ENCODE measurements around the gene CLUH. TPM values are rescaled to one million over a fixed set of nuclear protein-coding genes. Genes with fewer than 3 reads are reported as not detected.

Gene CLUH
- total RNA-seq, 1 donor from 2014 or later, result 53.6 TPM

GRCh38 chr17:2691965-2692780 is 19.4 kb downstream of the CLUH start:
- Histone ChIP-seq H4K20me1 (ENCODE audit: insufficient read depth, low read length) (peaks cover 15% of the 10 kb centered on the region), H3K9ac (ENCODE audit: low read length) (no peak overlapping the region), H3K9me3 (ENCODE audit: insufficient read depth, low read depth, low read length) (no peaks in the 10 kb centered on the region), H3K4me3 (ENCODE audit: insufficient read depth, low read depth, low read length) (no peak overlapping the region), H3K27ac (ENCODE audit: low read depth, low read length) (no peak overlapping the region), H3K4me2 (ENCODE audit: low read length) (no peak overlapping the region), H3K27me3 (ENCODE audit: insufficient read depth, low read length) (no peaks in the 10 kb centered on the region), H3K4me1 (ENCODE audit: insufficient read depth, low read length) (no peaks in the 10 kb centered on the region), H3K79me2 (ENCODE audit: insufficient read depth, low read length) (no peaks in the 10 kb centered on the region), H2AFZ (ENCODE audit: low read depth, low read length) (no peak overlapping the region), H3K36me3 (ENCODE audit: insufficient read depth, low read length) (no peaks in the 10 kb centered on the region)
- H3K4me1 Mint-ChIP-seq (ENCODE audit: low read depth, unreplicated experiment), result peaks cover 11% of the 10 kb centered on the region
- H3K4me3 Mint-ChIP-seq (ENCODE audit: unreplicated experiment), result no peak overlapping the region
- H3K27ac Mint-ChIP-seq (ENCODE audit: unreplicated experiment), result no peak overlapping the region
- H3K9me3 Mint-ChIP-seq (ENCODE audit: unreplicated experiment), result no peaks in the 10 kb centered on the region
- no peak for FAIRE-seq
- peaks cover 7% of the 10 kb centered on the region for H3K36me3 Mint-ChIP-seq (ENCODE audit: low read depth, unreplicated experiment)
- DNase-seq (ENCODE audit: low read depth), result no peak
- TF ChIP-seq EZH2 (IDR thresholded peaks at IDR 0.05; ENCODE audit: insufficient read depth, low read length), result no peak
- TF ChIP-seq, protein P1, sequence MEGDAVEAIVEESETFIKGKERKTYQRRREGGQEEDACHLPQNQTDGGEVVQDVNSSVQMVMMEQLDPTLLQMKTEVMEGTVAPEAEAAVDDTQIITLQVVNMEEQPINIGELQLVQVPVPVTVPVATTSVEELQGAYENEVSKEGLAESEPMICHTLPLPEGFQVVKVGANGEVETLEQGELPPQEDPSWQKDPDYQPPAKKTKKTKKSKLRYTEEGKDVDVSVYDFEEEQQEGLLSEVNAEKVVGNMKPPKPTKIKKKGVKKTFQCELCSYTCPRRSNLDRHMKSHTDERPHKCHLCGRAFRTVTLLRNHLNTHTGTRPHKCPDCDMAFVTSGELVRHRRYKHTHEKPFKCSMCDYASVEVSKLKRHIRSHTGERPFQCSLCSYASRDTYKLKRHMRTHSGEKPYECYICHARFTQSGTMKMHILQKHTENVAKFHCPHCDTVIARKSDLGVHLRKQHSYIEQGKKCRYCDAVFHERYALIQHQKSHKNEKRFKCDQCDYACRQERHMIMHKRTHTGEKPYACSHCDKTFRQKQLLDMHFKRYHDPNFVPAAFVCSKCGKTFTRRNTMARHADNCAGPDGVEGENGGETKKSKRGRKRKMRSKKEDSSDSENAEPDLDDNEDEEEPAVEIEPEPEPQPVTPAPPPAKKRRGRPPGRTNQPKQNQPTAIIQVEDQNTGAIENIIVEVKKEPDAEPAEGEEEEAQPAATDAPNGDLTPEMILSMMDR (IDR thresholded peaks at IDR 0.05; ENCODE audit: insufficient read depth, low read depth, low read length), result no peak
- H3K27me3 Mint-ChIP-seq (ENCODE audit: low read depth, unreplicated experiment), result no peaks in the 10 kb centered on the region

DNA sequence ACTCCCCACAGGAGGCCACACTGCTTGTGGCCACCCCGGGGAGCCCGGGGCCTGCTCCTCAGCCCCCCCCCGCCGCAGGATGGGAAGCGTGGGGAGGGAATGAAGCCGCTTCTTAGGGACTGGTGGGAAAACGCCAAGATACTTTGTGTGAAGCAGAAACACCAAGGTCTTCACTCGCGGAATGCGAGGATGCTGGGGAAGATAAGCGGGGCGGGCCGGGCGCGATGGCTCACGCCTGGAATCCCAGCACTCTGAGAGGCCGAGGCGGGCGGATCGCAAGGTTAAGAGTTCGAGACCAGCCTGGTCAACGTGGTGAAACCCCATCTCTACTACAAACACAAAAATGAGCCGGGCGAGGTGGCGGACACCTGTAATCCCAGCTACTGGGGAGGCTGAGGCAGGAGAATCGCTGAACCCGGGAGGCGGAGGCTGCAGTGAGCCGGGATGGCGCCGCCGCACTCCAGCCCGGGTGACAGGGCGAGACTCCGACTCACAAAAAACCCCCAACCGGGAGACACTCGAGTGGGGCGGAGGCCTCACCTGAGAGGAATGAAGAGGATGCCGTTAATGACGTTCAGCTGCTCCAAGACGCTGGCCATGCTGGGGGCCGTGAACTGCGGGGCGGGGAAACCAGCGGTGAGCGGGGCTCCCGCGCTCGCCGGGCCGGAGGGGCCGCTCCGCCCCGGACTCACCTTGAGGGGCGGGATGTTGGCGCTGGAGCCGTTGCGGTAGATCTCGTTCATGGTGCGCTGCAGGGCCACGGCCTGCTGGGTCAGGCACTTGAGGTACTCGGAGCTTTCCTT is 20.3 kb downstream of the CLUH start:
- Mint-ChIP-seq H3K4me1 (ENCODE audit: low read depth, unreplicated experiment) (peaks cover 15% of the 10 kb centered on the region), H3K27me3 (ENCODE audit: low read depth, unreplicated experiment) (no peaks in the 10 kb centered on the region)

More for the DNA sequence above, 20.3 kb downstream of the CLUH start:
- Histone ChIP-seq H3K4me2 (ENCODE audit: low read length) (no peak overlapping the region), H3K27ac (ENCODE audit: low read depth, low read length) (no peak overlapping the region), H3K4me1 (ENCODE audit: insufficient read depth, low read length) (peaks cover 7% of the 10 kb centered on the region), H2AFZ (ENCODE audit: low read depth, low read length) (no peak overlapping the region), H4K20me1 (ENCODE audit: insufficient read depth, low read length) (peaks cover 21% of the 10 kb centered on the region), H3K79me2 (ENCODE audit: insufficient read depth, low read length) (no peaks in the 10 kb centered on the region), H3K9me3 (ENCODE audit: insufficient read depth, low read depth, low read length) (no peaks in the 10 kb centered on the region), H3K4me3 (ENCODE audit: insufficient read depth, low read depth, low read length) (no peak overlapping the region), H3K36me3 (ENCODE audit: insufficient read depth, low read length) (no peaks in the 10 kb centered on the region), H3K9ac (ENCODE audit: low read length) (no peak overlapping the region), H3K27me3 (ENCODE audit: insufficient read depth, low read length) (no peaks in the 10 kb centered on the region)
- H3K9me3 Mint-ChIP-seq (ENCODE audit: unreplicated experiment), result no peaks in the 10 kb centered on the region
- FAIRE-seq (no peak), DNase-seq (ENCODE audit: low read depth) (no peak)
- no peak overlapping the region for H3K4me3 Mint-ChIP-seq (ENCODE audit: unreplicated experiment)
- H3K27ac Mint-ChIP-seq (ENCODE audit: unreplicated experiment), result no peak overlapping the region
- TF ChIP-seq, protein P1 (IDR thresholded peaks at IDR 0.05; ENCODE audit: insufficient read depth, low read depth, low read length), result no peak
- no peak for TF ChIP-seq EZH2 (IDR thresholded peaks at IDR 0.05; ENCODE audit: insufficient read depth, low read length)
- peaks cover 7% of the 10 kb centered on the region for H3K36me3 Mint-ChIP-seq (ENCODE audit: low read depth, unreplicated experiment)

Measured in astrocyte (in vitro differentiated cells and primary cell).